Peyer's patch (tissue), 4 donors: ENCODE results near the gene LDLRAD3.

ENCODE experiments used
- POLR2A ChIP-seq, 2 donors: fragments of 450-650 bp; IDR thresholded peaks; one replicate each; pipeline ENCODE4 v1.5.1; 2017; ENCODE audit warnings: antibody characterized with exemption in 2 of 2, mild to moderate bottlenecking in 2 of 2, moderate library complexity in 2 of 2
- TF ChIP-seq, protein P1 (sequence below), 6 experiments: fragments of 450-650 bp in 4 of 6; fragments of 200-600 bp in 2 of 6; sonication (generic) in 1 of 6; IDR thresholded peaks; one replicate each; pipeline ENCODE4 v1.5.1; 2017 to 2019; ENCODE audit warnings: antibody characterized with exemption in 6 of 6, mild to moderate bottlenecking in 3 of 6, moderate library complexity in 1 of 6

DNA sequence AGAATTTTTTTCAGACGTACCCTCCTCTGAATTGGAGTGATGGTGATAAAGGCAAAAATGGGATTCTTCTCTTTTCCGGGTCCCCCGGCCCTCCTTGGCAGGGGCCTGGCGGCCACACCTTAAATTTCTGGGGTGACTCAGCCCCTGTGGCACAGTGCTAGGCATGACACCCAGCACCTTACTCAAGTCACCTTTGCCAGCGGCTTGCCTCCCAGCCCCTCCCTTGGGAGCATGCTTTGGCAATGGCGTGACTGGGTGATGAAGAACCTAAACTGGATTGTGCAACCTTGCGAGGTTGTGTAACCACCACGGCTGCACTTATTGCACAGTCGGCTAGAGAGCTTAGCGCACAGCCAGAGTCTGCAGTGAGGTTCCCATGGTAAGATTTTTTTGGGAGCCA, 16.2 kb upstream of the LDLRAD3 start:
- TF ChIP-seq, protein P1, sequence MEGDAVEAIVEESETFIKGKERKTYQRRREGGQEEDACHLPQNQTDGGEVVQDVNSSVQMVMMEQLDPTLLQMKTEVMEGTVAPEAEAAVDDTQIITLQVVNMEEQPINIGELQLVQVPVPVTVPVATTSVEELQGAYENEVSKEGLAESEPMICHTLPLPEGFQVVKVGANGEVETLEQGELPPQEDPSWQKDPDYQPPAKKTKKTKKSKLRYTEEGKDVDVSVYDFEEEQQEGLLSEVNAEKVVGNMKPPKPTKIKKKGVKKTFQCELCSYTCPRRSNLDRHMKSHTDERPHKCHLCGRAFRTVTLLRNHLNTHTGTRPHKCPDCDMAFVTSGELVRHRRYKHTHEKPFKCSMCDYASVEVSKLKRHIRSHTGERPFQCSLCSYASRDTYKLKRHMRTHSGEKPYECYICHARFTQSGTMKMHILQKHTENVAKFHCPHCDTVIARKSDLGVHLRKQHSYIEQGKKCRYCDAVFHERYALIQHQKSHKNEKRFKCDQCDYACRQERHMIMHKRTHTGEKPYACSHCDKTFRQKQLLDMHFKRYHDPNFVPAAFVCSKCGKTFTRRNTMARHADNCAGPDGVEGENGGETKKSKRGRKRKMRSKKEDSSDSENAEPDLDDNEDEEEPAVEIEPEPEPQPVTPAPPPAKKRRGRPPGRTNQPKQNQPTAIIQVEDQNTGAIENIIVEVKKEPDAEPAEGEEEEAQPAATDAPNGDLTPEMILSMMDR (IDR thresholded peaks at IDR 0.05) = no peak
- no peak for TF ChIP-seq POLR2A (IDR thresholded peaks at IDR 0.05)
